ENCODE results near the gene COL18A1.

DNA sequence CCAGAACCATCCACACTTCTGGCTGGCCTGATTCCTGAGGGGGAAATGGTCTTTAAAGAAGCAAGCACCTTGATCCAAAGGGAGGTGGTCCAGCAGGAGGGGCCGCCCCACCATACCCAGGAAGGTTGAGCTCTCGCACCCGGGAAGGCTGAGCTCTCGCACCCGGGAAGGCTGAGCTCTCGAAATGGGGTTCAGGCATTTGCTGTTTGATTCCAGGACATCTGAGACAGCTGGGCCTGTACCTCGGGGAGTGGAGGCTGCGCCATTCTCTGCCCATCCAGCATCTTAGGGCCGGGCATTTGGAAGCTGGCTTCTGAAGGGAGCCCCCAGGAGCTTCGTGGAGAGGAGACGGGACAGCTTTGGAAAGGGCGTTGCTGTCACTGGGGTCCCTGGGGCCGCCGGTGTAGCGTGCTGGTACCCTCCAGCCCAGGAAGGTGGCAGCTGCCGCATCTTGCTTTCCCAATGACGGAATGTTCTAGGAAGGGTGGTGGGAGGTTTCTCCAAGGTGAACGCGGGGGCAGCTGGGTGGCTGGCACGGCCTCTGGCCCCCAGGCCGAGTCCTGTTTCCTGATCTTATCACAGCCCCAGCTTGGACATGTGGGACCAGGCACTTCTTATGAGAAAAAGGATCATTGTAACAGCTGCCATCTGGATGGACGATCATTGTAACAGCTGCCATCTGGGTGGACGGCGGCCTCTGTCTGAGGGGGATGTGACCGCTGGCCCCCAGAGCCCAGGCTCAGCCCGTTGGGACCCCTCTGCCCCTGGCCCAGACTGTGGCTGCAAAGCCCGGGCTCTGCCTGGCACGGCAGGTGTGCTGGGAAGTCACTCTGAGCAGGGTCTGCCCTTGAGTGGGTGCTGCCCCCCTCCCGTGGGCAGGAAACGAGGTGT is 61.6 kb downstream of the COL18A1 start:
- TF ChIP-seq, protein P1, sequence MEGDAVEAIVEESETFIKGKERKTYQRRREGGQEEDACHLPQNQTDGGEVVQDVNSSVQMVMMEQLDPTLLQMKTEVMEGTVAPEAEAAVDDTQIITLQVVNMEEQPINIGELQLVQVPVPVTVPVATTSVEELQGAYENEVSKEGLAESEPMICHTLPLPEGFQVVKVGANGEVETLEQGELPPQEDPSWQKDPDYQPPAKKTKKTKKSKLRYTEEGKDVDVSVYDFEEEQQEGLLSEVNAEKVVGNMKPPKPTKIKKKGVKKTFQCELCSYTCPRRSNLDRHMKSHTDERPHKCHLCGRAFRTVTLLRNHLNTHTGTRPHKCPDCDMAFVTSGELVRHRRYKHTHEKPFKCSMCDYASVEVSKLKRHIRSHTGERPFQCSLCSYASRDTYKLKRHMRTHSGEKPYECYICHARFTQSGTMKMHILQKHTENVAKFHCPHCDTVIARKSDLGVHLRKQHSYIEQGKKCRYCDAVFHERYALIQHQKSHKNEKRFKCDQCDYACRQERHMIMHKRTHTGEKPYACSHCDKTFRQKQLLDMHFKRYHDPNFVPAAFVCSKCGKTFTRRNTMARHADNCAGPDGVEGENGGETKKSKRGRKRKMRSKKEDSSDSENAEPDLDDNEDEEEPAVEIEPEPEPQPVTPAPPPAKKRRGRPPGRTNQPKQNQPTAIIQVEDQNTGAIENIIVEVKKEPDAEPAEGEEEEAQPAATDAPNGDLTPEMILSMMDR (IDR thresholded peaks at IDR 0.05), result no peak
- no peak for TF ChIP-seq POLR2A (IDR thresholded peaks at IDR 0.05)
